KOPT-K1 (cell line): ENCODE measurements around the gene YWHAQ.
A peak's percentile ranks its signal among the peaks of the same experiment; 100 is the strongest.
"Not testable (repeated sequence)": the region's sequence is repeated elsewhere in the genome, so short reads cannot be mapped to it uniquely, and the experiment has no call there.

Experiments
- H3K27ac ChIP-seq: fragments of 200-600 bp; sonication (generic); 2 replicates; pipeline ENCODE4 v1.5.1; 2016; ENCODE audit warnings: antibody characterized with exemption, mild to moderate bottlenecking, low read depth, low read length; ENCODE audit not compliant: poor library complexity, severe bottlenecking
- H3K36me3 ChIP-seq: fragments of 200-600 bp; sonication (generic); 2 replicates; pipeline ENCODE4 v1.5.1; 2017; ENCODE audit warnings: antibody characterized with exemption, mild to moderate bottlenecking, low read length, moderate library complexity; ENCODE audit not compliant: insufficient read depth
- H3K9me3 ChIP-seq: fragments of 200-600 bp; sonication (generic); 2 replicates; pipeline ENCODE4 v1.5.1; 2017; ENCODE audit warnings: antibody characterized with exemption, low read length, mild to moderate bottlenecking; ENCODE audit not compliant: insufficient read depth, poor library complexity, severe bottlenecking

Gene YWHAQ

GRCh38 chr2:9629222-9630116 is 1.3 kb downstream of the YWHAQ start:
- peak overlapping the region; percentile 81 for H3K27ac ChIP-seq
- peaks cover 51% of the 10 kb centered on the region for H3K36me3 ChIP-seq
- peaks cover 29% of the 10 kb centered on the region for H3K9me3 ChIP-seq

GRCh38 chr2:9627310-9627709 is 3.5 kb downstream of the YWHAQ start:
- H3K36me3 ChIP-seq, result peaks cover 71% of the 10 kb centered on the region
- H3K27ac ChIP-seq, result no peak overlapping the region
- H3K9me3 ChIP-seq, result peaks cover 12% of the 10 kb centered on the region

GRCh38 chr2:9623151-9623550 is 7.6 kb downstream of the YWHAQ start:
- Histone ChIP-seq H3K36me3 (peaks cover 79% of the 10 kb centered on the region), H3K27ac (no peak overlapping the region), H3K9me3 (no peaks in the 10 kb centered on the region)

GRCh38 chr2:9621655-9622054 is 9.1 kb downstream of the YWHAQ start:
- peaks cover 76% of the 10 kb centered on the region for H3K36me3 ChIP-seq
- H3K9me3 ChIP-seq, H3K27ac ChIP-seq: not testable (repeated sequence)

GRCh38 chr2:9618410-9618809 is 12.4 kb downstream of the YWHAQ start:
- Histone ChIP-seq H3K36me3 (peaks cover 67% of the 10 kb centered on the region), H3K9me3 (no peaks in the 10 kb centered on the region), H3K27ac (peak overlapping the region; percentile 12)

- H3K36me3 ChIP-seq, result peaks cover 67% of the 10 kb centered on the region
- H3K9me3 ChIP-seq, result no peaks in the 10 kb centered on the region
- H3K27ac ChIP-seq, result peak overlapping the region; percentile 12
These were observed 13.0 kb downstream of the YWHAQ start for GRCh38 chr2:9617749-9618148.

GRCh38 chr2:9617296-9617695 is 13.5 kb downstream of the YWHAQ start:
- Histone ChIP-seq H3K9me3 (no peaks in the 10 kb centered on the region), H3K27ac (no peak overlapping the region), H3K36me3 (peaks cover 67% of the 10 kb centered on the region)

GRCh38 chr2:9614562-9614961 is 16.2 kb downstream of the YWHAQ start:
- Histone ChIP-seq H3K36me3 (peaks cover 71% of the 10 kb centered on the region), H3K9me3 (no peaks in the 10 kb centered on the region), H3K27ac (no peak overlapping the region)

- Histone ChIP-seq H3K27ac (no peak overlapping the region), H3K9me3 (no peaks in the 10 kb centered on the region), H3K36me3 (peaks cover 75% of the 10 kb centered on the region)
These were observed 17.5 kb downstream of the YWHAQ start for GRCh38 chr2:9613291-9613690.

GRCh38 chr2:9611549-9611912 is 19.3 kb downstream of the YWHAQ start:
- peaks cover 73% of the 10 kb centered on the region for H3K36me3 ChIP-seq
- H3K9me3 ChIP-seq, H3K27ac ChIP-seq: not testable (repeated sequence)

- Histone ChIP-seq H3K36me3 (peaks cover 69% of the 10 kb centered on the region), H3K27ac (no peak overlapping the region), H3K9me3 (no peaks in the 10 kb centered on the region)
These were observed 19.8 kb downstream of the YWHAQ start for GRCh38 chr2:9610781-9611548.

- not testable (repeated sequence) for H3K9me3 ChIP-seq, H3K27ac ChIP-seq
These were observed 22.3 kb downstream of the YWHAQ start for GRCh38 chr2:9608491-9608890.

GRCh38 chr2:9602412-9602811 is 28.4 kb downstream of the YWHAQ start:
- Histone ChIP-seq H3K27ac (no peak overlapping the region), H3K36me3 (peaks cover 82% of the 10 kb centered on the region), H3K9me3 (peaks cover 30% of the 10 kb centered on the region)

More at GRCh38 chr2:9608491-9608890, 22.3 kb downstream of the YWHAQ start:
- H3K36me3 ChIP-seq, result peaks cover 77% of the 10 kb centered on the region

GRCh38 chr2:9601397-9601796 is 29.4 kb downstream of the YWHAQ start:
- Histone ChIP-seq H3K36me3 (peaks cover 89% of the 10 kb centered on the region), H3K9me3 (peaks cover 30% of the 10 kb centered on the region), H3K27ac (no peak overlapping the region)

GRCh38 chr2:9599430-9599829 is 31.4 kb downstream of the YWHAQ start:
- H3K27ac ChIP-seq, result no peak overlapping the region
- peaks cover 30% of the 10 kb centered on the region for H3K9me3 ChIP-seq
- peaks cover 88% of the 10 kb centered on the region for H3K36me3 ChIP-seq
